LNCaP clone FGC (cell line): ENCODE data around the gene REEP5.

Source experiments
- DNase-seq: peaks from one replicate; pipeline ENCODE4 v3.0.0-alpha.2; 2011; ENCODE audit warnings: low read depth
- H3K4me3 ChIP-seq: 2 replicates; pipeline ENCODE4 v1.5.1; 2011; ENCODE audit warnings: mild to moderate bottlenecking, low read depth, low read length, control low read depth
- CTCF ChIP-seq: IDR thresholded peaks from 2 replicates; pipeline ENCODE4 v1.5.1; 2012; ENCODE audit warnings: mild to moderate bottlenecking; ENCODE audit not compliant: control insufficient read depth, insufficient read depth; ENCODE audit errors: extremely low read depth

Gene REEP5

GRCh38 chr5:112830378-112830777 lies 91.6 kb downstream of the REEP5 start:
- no peak for TF ChIP-seq CTCF
- no peak overlapping the region for H3K4me3 ChIP-seq
- no peak for DNase-seq
